GM18868 (cell line): ENCODE data around the gene INHBC.
A peak's percentile ranks its signal among the peaks of the same experiment; 100 is the strongest.
"Not testable (repeated sequence)": the region's sequence is repeated elsewhere in the genome, so short reads cannot be mapped to it uniquely, and the experiment has no call there.

Experiments
- ATAC-seq: cut with Tn5 transposase; IDR thresholded peaks from one replicate; pipeline ENCODE4 v1.9.1; 2021; ENCODE audit warnings: mild to moderate bottlenecking, moderate library complexity; ENCODE audit not compliant: unreplicated experiment

INHBC gene

GRCh38 chr12:57428965-57429364 lies 5.6 kb upstream of the INHBC start:
- ATAC-seq, result no peak

GRCh38 chr12:57429473-57430111 lies 5.0 kb upstream of the INHBC start:
- no peak for ATAC-seq

- ATAC-seq, result peak; percentile 48
Observed at GRCh38 chr12:57430112-57430930, 4.3 kb upstream of the INHBC start.

GRCh38 chr12:57430931-57431566 lies 3.5 kb upstream of the INHBC start, which contains the start of gene R3HDM2:
TSS of gene R3HDM2 (minus strand) at chr12:57431043. CDS start at chr12:57310428, 120,615 bp downstream.
- peak; percentile 96 for ATAC-seq

GRCh38 chr12:57431654-57432188 lies 2.9 kb upstream of the INHBC start:
- ATAC-seq, result no peak

GRCh38 chr12:57433370-57433769 lies 1.2 kb upstream of the INHBC start:
- ATAC-seq, result no peak

- no peak for ATAC-seq
Observed at GRCh38 chr12:57435293-57435692, 709 bp downstream of the INHBC start.

- ATAC-seq, result no peak
Observed at GRCh38 chr12:57438400-57438799, 3.8 kb downstream of the INHBC start.

GRCh38 chr12:57439762-57440266 lies 5.2 kb downstream of the INHBC start:
- ATAC-seq, result no peak

- ATAC-seq, result not testable (repeated sequence)
Observed at GRCh38 chr12:57441393-57441792, 6.8 kb downstream of the INHBC start.

- no peak for ATAC-seq
Observed at GRCh38 chr12:57441846-57442427, 7.4 kb downstream of the INHBC start.

- ATAC-seq, result not testable (repeated sequence)
Observed at GRCh38 chr12:57444337-57444736, 9.8 kb downstream of the INHBC start.

- ATAC-seq, result no peak
Observed at GRCh38 chr12:57444744-57445143, 10.2 kb downstream of the INHBC start.

- no peak for ATAC-seq
Observed at GRCh38 chr12:57446292-57446960, 11.8 kb downstream of the INHBC start.

GRCh38 chr12:57448669-57449068 lies 14.1 kb downstream of the INHBC start:
- no peak for ATAC-seq

GRCh38 chr12:57449375-57449774 lies 14.8 kb downstream of the INHBC start:
- ATAC-seq, result no peak

- no peak for ATAC-seq
Observed at GRCh38 chr12:57450057-57450456, 15.5 kb downstream of the INHBC start.

- no peak for ATAC-seq
Observed at GRCh38 chr12:57451233-57451778, 16.7 kb downstream of the INHBC start.

- no peak for ATAC-seq
Observed at GRCh38 chr12:57452181-57452936, 17.8 kb downstream of the INHBC start.
